ENCODE measurements around the gene TSR2. TPM values are rescaled to one million over a fixed set of nuclear protein-coding genes. Genes with fewer than 3 reads are reported as not detected.

Gene TSR2, protein sequence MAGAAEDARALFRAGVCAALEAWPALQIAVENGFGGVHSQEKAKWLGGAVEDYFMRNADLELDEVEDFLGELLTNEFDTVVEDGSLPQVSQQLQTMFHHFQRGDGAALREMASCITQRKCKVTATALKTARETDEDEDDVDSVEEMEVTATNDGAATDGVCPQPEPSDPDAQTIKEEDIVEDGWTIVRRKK
- total RNA-seq: 11.3 and 11.4 TPM in 2 replicates

DNA sequence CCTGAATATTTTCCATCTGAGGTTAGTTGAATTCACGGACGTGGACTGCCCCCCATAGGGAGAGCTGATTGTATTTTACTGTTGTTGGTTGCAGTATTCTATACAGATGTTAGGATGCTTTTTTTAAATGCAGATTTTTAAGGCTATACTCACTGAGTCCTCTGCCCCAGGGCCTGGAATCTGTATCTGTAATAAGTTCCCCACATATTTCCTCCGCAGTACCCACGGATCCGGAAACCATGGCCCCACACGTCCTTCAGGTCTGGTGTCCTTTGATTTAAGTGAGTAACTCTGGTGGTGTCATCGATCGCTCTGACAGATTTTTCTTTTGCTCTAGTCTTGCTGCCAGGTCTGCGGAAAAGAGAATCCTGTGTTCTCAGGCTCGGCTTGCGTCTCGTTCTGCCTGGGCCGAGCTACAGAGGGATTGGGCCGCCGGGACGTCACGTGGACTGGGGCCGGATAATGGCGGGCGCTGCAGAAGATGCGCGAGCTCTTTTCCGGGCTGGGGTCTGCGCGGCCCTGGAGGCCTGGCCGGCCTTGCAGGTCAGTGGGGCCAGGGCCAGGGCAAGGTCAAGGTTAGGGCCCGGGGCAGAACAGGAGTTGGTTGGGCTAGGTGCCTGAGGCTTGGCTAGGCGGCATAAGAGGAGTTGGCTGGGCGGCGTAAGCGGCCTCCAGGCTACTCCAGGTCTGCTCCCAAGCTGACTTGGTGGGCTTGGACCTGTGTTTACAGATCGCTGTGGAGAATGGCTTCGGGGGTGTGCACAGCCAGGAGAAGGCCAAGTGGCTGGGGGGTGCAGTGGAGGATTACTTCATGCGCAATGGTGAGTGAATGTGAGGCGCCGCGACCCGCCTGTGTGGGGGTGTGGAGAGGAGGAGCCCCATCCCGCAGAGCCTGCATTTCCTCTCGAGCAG, at the start of gene TSR2:
TSS of gene TSR2 (plus strand) at position 445 of the 912 bp plus-strand sequence. CDS start at position 463, 18 bp downstream.
- Histone ChIP-seq H3K27me3 (ENCODE audit: control insufficient read depth, insufficient read depth, low read length) (no peaks in the 10 kb centered on the region), H3K36me3 (ENCODE audit: control insufficient read depth, insufficient read depth, low read length) (no peaks in the 10 kb centered on the region), H3K4me3 (ENCODE audit: low read depth, low read length) (peak within 1 kb of the TSS; percentile 59)
- TF ChIP-seq, protein P1, sequence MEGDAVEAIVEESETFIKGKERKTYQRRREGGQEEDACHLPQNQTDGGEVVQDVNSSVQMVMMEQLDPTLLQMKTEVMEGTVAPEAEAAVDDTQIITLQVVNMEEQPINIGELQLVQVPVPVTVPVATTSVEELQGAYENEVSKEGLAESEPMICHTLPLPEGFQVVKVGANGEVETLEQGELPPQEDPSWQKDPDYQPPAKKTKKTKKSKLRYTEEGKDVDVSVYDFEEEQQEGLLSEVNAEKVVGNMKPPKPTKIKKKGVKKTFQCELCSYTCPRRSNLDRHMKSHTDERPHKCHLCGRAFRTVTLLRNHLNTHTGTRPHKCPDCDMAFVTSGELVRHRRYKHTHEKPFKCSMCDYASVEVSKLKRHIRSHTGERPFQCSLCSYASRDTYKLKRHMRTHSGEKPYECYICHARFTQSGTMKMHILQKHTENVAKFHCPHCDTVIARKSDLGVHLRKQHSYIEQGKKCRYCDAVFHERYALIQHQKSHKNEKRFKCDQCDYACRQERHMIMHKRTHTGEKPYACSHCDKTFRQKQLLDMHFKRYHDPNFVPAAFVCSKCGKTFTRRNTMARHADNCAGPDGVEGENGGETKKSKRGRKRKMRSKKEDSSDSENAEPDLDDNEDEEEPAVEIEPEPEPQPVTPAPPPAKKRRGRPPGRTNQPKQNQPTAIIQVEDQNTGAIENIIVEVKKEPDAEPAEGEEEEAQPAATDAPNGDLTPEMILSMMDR (IDR thresholded peaks at IDR 0.05; ENCODE audit: insufficient read depth, low read length, poor library complexity, severe bottlenecking): peak; percentile 13
- DNase-seq (ENCODE audit: low read depth): peak; percentile 61

DNA sequence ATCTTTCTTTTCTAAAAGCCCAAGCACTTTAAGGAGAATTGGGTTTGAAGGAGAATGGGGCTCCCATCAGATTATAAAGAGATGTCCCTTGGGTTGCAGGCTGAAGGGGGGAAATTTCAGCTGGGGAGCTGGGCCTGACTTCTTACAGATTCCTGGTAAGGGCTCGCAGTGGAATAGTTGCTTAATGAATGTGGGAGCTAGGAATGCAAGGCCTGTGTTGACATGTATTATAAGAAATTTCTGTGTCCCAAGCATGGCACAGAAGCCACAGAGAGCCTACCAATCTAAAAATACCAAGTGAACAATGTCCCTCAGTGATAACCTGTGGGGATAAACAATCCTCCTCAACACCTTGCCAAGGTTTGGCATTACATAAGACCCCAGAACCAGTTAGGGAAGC, 43.1 kb upstream of the TSR2 start:
- TF ChIP-seq, protein P1 (IDR thresholded peaks at IDR 0.05; ENCODE audit: insufficient read depth, low read length, poor library complexity, severe bottlenecking): no peak
- Histone ChIP-seq H3K27me3 (ENCODE audit: control insufficient read depth, insufficient read depth, low read length) (no peaks in the 10 kb centered on the region), H3K4me3 (ENCODE audit: low read depth, low read length) (no peak overlapping the region), H3K36me3 (ENCODE audit: control insufficient read depth, insufficient read depth, low read length) (no peaks in the 10 kb centered on the region)
- no peak for DNase-seq (ENCODE audit: low read depth)

DNA sequence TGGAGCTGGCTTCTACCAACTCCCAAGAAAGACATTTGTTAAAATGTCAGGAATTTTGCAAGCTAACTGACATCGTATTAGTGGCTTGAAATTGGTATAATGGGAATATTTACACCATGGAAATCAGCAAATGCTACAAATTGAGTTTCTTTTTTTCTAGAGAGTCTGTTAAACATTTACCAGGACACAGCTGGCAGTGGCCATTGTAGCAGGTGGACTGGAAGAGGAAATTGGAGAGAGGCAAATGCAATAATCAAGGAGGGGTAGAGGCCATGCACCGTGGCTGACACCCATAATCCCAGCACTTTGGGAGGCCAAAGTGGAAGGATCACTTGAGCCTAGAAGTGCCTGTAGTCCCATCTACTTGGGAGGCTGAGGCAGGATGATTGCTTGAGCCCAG, 32.9 kb upstream of the TSR2 start:
- Histone ChIP-seq H3K27me3 (ENCODE audit: control insufficient read depth, insufficient read depth, low read length) (no peaks in the 10 kb centered on the region), H3K36me3 (ENCODE audit: control insufficient read depth, insufficient read depth, low read length) (no peaks in the 10 kb centered on the region), H3K4me3 (ENCODE audit: low read depth, low read length) (no peak overlapping the region)
- no peak for DNase-seq (ENCODE audit: low read depth)
- TF ChIP-seq, protein P1 (IDR thresholded peaks at IDR 0.05; ENCODE audit: insufficient read depth, low read length, poor library complexity, severe bottlenecking): no peak

DNA sequence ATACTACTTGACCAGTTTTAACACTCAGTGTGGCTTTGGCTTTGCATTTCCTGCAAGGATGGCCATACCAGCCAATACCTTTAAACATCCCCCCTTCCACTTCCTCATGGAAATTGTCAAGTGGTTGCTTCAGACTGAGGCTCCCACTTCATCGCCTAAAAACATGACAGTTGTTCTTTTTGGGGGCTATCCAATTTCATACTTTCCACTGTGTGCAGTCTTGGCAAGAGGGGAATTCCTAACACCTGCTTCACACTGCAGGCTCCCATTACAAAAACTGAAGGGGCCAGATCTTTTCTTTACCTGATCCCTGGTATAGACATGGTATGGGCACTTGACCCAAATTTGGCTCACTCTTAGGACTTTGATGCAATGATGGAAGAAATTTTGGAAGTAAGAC, 28.5 kb upstream of the TSR2 start:
- TF ChIP-seq, protein P1 (IDR thresholded peaks at IDR 0.05; ENCODE audit: insufficient read depth, low read length, poor library complexity, severe bottlenecking): no peak
- Histone ChIP-seq H3K36me3 (ENCODE audit: control insufficient read depth, insufficient read depth, low read length) (no peaks in the 10 kb centered on the region), H3K27me3 (ENCODE audit: control insufficient read depth, insufficient read depth, low read length) (no peaks in the 10 kb centered on the region), H3K4me3 (ENCODE audit: low read depth, low read length) (no peak overlapping the region)
- DNase-seq (ENCODE audit: low read depth): no peak

DNA sequence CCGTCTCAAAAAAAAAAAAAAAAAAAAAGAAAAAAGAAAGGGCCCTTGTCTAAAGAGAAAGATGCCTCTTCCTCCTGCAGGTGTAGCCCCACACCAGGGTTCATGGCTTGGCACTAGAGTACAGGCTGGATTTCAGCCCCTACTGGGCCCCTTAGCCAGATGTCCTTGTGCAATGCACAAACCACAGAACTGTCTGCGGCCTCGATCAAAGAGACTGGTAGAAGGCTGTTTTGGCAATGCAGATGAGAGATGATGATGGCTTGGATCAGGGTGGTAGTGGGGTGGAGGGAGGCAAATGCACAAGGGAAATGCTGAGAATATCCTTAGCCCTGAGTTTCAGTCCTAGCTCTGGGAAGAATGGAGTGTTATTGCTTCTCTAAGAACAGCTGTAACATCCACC, 26.5 kb upstream of the TSR2 start:
- no peaks in the 10 kb centered on the region for H3K27me3 ChIP-seq (ENCODE audit: control insufficient read depth, insufficient read depth, low read length)
- TF ChIP-seq, protein P1 (IDR thresholded peaks at IDR 0.05; ENCODE audit: insufficient read depth, low read length, poor library complexity, severe bottlenecking): no peak
- no peaks in the 10 kb centered on the region for H3K36me3 ChIP-seq (ENCODE audit: control insufficient read depth, insufficient read depth, low read length)
- no peak for DNase-seq (ENCODE audit: low read depth)
- H3K4me3 ChIP-seq (ENCODE audit: low read depth, low read length): no peak overlapping the region

Data from kidney epithelial cell (primary cell).